RWPE1 (cell line): ENCODE results near the gene MBNL2.

ENCODE experiments used
- CTCF ChIA-PET: fragments of 350-600 bp; sonication (Branson Sonifier 250); formaldehyde crosslinking; extraction: SDS; loops from one replicate; lab custom pipeline; 2021; lab: Yijun Ruan, JAX
- POLR2A ChIA-PET: fragments of 400-600 bp; formaldehyde crosslinking; extraction: SDS; loops from one replicate; lab custom pipeline; 2020; ENCODE audit warnings: antibody characterized with exemption; ENCODE audit not compliant: low non-redundant PET; lab: Yijun Ruan, JAX
- DNase-seq: peaks from one replicate; pipeline ENCODE4 v3.0.0; 2012; ENCODE audit warnings: low spot score
- H3K27ac ChIP-seq: fragments of 450-650 bp; 2 replicates; pipeline ENCODE4 v1.5.1; 2017
- TF ChIP-seq, protein P1 (sequence below): fragments of 450-650 bp; conservative IDR thresholded peaks from 2 replicates; pipeline ENCODE4 v1.5.1; 2017; ENCODE audit warnings: low read depth, mild to moderate bottlenecking

Gene MBNL2

DNA sequence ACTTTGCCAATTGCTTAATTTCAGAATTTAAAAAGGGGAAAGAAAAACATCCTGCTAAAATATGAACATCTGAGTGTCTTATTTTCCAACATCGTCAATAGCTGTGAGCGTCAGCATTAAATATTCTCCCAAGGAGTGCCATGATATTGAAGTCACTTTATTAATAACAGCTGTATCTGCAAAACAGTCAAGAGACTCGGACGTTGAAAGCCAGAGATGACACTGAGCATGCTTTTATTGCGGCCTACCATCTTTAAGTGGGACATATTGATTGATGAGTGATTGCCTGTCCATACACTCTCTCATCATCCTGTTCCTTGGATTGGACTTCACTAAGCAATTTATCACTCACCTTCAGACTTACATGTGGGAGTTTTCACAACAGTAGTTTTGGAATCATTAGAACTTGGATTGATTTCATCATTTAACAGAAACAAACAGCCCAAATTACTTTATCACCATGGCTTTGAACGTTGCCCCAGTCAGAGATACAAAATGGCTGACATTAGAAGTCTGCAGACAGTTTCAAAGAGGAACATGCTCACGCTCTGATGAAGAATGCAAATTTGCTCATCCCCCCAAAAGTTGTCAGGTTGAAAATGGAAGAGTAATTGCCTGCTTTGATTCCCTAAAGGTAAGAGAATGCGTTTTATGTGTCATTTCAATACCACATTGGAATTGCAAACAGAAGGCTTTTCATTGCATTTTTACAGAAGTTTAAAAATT is 53.8 kb downstream of the MBNL2 start:
- TF ChIP-seq, protein P1, sequence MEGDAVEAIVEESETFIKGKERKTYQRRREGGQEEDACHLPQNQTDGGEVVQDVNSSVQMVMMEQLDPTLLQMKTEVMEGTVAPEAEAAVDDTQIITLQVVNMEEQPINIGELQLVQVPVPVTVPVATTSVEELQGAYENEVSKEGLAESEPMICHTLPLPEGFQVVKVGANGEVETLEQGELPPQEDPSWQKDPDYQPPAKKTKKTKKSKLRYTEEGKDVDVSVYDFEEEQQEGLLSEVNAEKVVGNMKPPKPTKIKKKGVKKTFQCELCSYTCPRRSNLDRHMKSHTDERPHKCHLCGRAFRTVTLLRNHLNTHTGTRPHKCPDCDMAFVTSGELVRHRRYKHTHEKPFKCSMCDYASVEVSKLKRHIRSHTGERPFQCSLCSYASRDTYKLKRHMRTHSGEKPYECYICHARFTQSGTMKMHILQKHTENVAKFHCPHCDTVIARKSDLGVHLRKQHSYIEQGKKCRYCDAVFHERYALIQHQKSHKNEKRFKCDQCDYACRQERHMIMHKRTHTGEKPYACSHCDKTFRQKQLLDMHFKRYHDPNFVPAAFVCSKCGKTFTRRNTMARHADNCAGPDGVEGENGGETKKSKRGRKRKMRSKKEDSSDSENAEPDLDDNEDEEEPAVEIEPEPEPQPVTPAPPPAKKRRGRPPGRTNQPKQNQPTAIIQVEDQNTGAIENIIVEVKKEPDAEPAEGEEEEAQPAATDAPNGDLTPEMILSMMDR = no peak
- no peak for DNase-seq
- ChIA-PET POLR2A (no interaction called here), CTCF (interaction anchor here (0.6 to 0.7 kb wide), 2 partner anchors 166 to 429 kb away, joined by 4 to 5 read pairs; no protein-coding TSS in a partner anchor)
- H3K27ac ChIP-seq = no peak overlapping the region

DNA sequence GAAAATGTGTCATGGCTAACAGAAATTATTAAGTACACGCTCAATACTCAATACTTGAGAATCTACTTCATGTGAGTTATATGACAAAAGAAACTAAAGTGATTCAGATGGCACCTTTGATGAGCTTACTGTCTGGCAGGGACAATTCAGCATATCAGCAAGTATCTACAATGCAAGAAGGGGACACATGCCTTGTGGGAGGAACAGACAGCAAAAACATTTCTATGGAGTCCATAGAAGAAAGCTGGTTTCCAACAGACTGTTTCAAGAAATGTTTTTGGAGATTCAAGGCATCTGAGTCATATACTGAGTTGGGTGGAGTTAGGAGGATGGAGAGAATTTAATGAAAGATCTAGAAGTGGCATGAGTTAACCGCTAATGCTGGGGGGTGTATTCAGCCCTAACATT is 54.7 kb downstream of the MBNL2 start:
- ChIA-PET POLR2A (no interaction called here), CTCF (interaction anchor here (0.5 to 0.7 kb wide), 2 partner anchors 75 to 166 kb away, joined by 3 to 4 read pairs; no protein-coding TSS in a partner anchor)
- no peak for DNase-seq
- TF ChIP-seq, protein P1 = no peak
- no peak overlapping the region for H3K27ac ChIP-seq

DNA sequence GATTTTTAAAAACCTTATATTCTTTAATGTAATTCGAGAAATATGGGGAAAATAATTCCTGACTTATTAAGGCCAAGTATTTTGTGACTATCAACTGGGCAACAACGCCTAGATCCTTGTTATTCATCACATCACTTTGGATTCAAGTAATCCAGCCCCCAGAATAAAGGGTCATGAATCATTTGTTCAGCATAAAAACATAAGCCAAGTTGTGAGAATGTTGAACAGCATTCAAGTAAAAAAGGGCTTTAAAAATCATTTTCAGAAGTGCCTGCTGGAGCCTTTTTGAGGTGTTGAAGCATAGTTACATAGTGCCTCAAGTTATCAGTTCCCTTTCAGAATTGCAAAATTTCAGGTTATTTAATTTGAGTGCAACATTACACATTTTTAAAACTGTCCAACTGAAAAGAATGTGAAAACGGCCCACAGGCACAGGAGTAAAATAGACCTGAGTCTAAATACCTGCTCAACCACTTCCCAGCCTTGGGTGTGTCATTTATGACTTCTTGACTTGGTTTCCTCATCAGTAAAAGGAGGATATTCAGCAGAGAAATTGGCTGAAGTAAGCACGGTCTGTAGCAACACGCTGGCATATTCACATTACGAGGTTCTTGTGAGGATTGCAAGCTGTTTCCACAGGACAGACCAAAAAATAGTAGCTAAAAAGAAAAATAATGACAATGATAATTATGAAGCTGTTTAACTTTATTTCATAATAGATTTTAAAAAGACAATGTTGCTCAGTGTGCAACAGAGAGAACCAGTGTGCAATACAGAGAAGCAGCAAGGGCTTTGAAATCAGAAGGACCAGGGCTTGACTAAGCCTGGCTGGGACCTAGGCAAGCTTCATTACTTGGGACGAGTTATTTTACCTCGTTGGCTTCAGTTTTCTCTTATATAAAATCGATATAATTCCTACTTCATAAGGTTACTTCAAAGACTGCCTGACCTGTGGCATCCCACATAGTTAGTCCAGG is 56.6 kb downstream of the MBNL2 start:
- TF ChIP-seq, protein P1 = no peak

DNA sequence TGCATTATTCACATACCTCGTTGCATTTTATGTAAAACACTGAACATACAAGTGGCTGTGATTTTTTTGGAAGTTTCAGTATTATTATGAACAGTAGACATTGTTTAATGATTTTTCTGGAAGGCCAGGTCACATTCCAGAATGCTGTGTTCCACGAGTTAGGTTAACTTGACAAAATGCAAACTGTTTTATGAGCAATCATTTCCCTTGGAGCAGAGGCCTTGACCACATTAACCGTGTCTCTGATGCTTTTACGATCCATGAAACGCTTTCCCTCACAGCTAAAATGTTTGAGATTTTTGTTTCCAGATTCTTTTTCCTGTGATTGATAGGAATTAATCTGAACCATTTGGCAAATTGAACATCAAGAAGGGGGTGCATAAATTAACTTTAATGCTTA is 57.8 kb downstream of the MBNL2 start:
- no peak overlapping the region for H3K27ac ChIP-seq
- no peak for DNase-seq
- ChIA-PET POLR2A (no interaction called here), CTCF (no interaction called here)
- TF ChIP-seq, protein P1 = no peak

More for the DNA sequence above, 56.6 kb downstream of the MBNL2 start:
- CTCF ChIA-PET = no interaction called here
- DNase-seq = peak; percentile 45
- POLR2A ChIA-PET = no interaction called here
- H3K27ac ChIP-seq = no peak overlapping the region

DNA sequence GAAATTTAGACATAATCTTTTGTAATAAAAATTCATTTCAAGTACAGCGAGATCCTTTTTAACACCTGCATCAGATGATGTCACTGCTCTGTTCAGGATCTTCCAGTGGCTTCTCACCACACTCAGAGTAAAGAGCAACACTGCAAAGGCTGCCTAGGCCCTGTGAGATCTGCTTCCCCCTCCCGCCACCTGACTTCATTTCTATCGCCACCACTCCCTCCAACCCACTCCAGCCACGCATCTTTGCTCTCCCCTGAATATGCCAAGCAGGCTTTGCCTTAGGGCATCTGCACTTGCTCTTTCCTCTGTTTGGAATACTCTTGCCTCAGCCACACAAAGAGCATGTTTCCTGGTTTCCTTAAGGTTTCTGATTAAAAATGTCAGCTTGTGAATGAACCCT is 58.3 kb downstream of the MBNL2 start:
- no peak for DNase-seq
- CTCF ChIA-PET = interaction anchor here (0.6 kb wide), 1 partner anchor 262 kb away, joined by 4 read pairs; no protein-coding TSS in a partner anchor
- POLR2A ChIA-PET = no interaction called here
- peak overlapping the region; percentile 55 for H3K27ac ChIP-seq
- TF ChIP-seq, protein P1 = no peak

DNA sequence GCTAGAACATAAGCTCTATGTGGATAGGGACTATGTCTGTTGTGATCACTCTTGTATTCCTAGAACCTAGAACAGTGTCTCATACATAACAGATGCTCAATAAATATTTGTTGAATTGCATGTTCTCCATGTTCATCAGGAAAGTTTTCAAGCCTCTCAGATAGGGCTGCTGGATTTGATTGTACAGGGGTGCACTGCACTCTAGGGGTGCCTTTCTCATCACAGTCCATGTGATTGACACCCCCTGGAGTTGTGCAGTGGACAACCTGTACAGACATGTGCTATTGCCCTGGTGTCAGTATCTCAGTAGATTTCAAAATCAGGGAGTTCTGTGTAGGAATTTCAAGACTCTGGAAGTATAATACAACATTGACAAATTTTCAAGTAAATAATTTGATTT is 58.9 kb downstream of the MBNL2 start:
- TF ChIP-seq, protein P1 = no peak
- CTCF ChIA-PET = no interaction called here
- DNase-seq = no peak
- POLR2A ChIA-PET = no interaction called here
- H3K27ac ChIP-seq = no peak overlapping the region
